Medulla oblongata (tissue), 1 donor: ENCODE measurements around the gene NSMCE3.

Experiments
- DNase-seq: peaks from one replicate; pipeline ENCODE4 v3.0.0-alpha.2; 2015; ENCODE audit errors: extremely low spot score

NSMCE3 gene

GRCh38 chr15:29269485-29270168 is at the start of gene NSMCE3:
TSS of gene NSMCE3 (minus strand) at chr15:29269822. CDS start at chr15:29269705, 117 bp downstream.
- peak; percentile 91 for DNase-seq

- DNase-seq = no peak
Measured at GRCh38 chr15:29316422-29316821, 46.8 kb upstream of the NSMCE3 start.

GRCh38 chr15:29312387-29312786 is 42.8 kb upstream of the NSMCE3 start:
- DNase-seq = no peak

GRCh38 chr15:29311696-29312095 is 42.1 kb upstream of the NSMCE3 start:
- no peak for DNase-seq

GRCh38 chr15:29309139-29309538 is 39.5 kb upstream of the NSMCE3 start:
- no peak for DNase-seq

GRCh38 chr15:29308299-29308698 is 38.7 kb upstream of the NSMCE3 start:
- DNase-seq = no peak

GRCh38 chr15:29305556-29305955 is 35.9 kb upstream of the NSMCE3 start:
- DNase-seq = no peak

- DNase-seq = no peak
Measured at GRCh38 chr15:29302871-29303270, 33.2 kb upstream of the NSMCE3 start.

- no peak for DNase-seq
Measured at GRCh38 chr15:29299784-29300183, 30.2 kb upstream of the NSMCE3 start.

GRCh38 chr15:29299331-29299730 is 29.7 kb upstream of the NSMCE3 start:
- DNase-seq = no peak

GRCh38 chr15:29294732-29295325 is 25.2 kb upstream of the NSMCE3 start:
- no peak for DNase-seq

GRCh38 chr15:29291067-29291845 is 21.6 kb upstream of the NSMCE3 start:
- no peak for DNase-seq

GRCh38 chr15:29289173-29289572 is 19.6 kb upstream of the NSMCE3 start:
- no peak for DNase-seq

- DNase-seq = no peak
Measured at GRCh38 chr15:29285386-29285785, 15.8 kb upstream of the NSMCE3 start.

- no peak for DNase-seq
Measured at GRCh38 chr15:29283381-29283780, 13.8 kb upstream of the NSMCE3 start.

- no peak for DNase-seq
Measured at GRCh38 chr15:29280514-29280913, 10.9 kb upstream of the NSMCE3 start.

GRCh38 chr15:29278436-29279105 is 8.9 kb upstream of the NSMCE3 start:
- no peak for DNase-seq

GRCh38 chr15:29276366-29276765 is 6.7 kb upstream of the NSMCE3 start:
- DNase-seq = no peak

- DNase-seq = no peak
Measured at GRCh38 chr15:29275855-29276254, 6.2 kb upstream of the NSMCE3 start.

GRCh38 chr15:29274946-29275345 is 5.3 kb upstream of the NSMCE3 start:
- no peak for DNase-seq

GRCh38 chr15:29272219-29272618 is 2.6 kb upstream of the NSMCE3 start:
- DNase-seq = no peak

GRCh38 chr15:29270976-29271375 is 1.4 kb upstream of the NSMCE3 start:
- no peak for DNase-seq
